Ecto neural progenitor cell (in vitro differentiated cells): ENCODE results near the gene ADD1.
"Not testable (repeated sequence)": the region's sequence is repeated elsewhere in the genome, so short reads cannot be mapped to it uniquely, and the experiment has no call there.

Source experiments
- DNase-seq: peaks from one replicate; pipeline ENCODE4 v3.0.0-alpha.2; 2018; ENCODE audit warnings: low spot score

Gene ADD1

GRCh38 chr4:2886161-2886560 is 42.5 kb downstream of the ADD1 start:
- DNase-seq, result no peak

DNA sequence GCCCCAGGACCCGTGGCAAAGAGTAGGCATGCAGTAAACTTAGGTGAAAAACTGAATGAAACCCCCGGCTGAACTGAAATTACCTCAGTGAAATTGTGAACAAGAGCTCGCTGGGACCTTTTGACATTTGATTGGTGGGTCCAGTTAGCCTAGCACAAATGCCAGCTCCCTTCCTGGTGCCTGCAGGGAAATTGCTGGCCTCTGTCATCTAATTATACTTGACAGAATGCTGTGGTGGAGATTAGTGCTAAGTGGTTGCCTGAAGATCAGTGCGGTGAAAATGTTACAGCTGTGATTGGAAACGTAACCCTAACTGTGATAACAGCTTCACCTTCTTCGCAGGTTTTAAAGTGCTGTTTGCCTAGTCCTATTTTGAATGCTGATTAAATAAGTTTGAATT is 43.0 kb downstream of the ADD1 start:
- DNase-seq, result no peak

DNA sequence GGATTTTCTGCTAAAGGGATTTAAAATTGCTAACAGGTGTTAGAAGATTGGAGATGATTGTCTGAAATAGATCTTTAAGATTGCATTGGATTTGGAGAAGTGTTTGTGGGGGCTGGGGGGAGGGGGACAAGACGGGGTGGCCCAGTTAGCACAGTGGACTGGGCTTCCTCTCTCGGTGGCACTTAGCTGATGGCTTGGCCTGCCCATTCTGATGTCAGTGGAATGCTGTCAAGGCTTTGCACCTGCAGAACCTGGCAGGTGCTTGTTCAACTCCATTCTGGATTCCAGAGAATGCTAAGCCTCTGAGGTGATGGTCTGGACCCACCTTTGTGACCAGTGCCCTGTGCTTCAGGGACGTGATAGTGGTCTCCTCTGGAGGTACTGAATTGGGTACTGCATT is 43.7 kb downstream of the ADD1 start:
- DNase-seq, result no peak

GRCh38 chr4:2888886-2889285 is 45.2 kb downstream of the ADD1 start:
- DNase-seq, result no peak

DNA sequence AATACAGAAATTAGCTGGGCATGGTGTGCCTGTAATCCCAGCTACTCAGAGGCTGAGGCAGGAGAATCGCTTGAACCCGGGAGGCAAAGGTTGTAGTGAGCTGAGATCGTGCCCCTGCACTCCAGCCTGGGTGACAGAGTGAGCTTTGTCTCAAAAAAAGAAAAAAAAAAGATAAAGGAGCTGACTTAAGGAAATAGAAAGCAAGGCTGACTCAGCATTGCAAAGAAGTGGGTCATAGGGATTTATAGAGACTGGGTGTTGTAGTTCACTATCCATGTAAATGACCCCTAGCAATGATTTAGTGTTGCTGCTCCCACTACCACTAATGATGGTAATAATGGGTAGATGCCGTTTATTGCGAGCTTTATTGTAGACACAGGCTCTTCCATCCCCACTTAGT is 47.6 kb downstream of the ADD1 start:
- DNase-seq, result no peak

- DNase-seq, result no peak
Observed at GRCh38 chr4:2893772-2894171, 50.1 kb downstream of the ADD1 start.

- DNase-seq, result no peak
Observed at GRCh38 chr4:2898001-2898400, 54.4 kb downstream of the ADD1 start.

GRCh38 chr4:2900741-2901140 is 57.1 kb downstream of the ADD1 start:
- DNase-seq, result no peak

GRCh38 chr4:2901186-2901585 is 57.5 kb downstream of the ADD1 start:
- no peak for DNase-seq

GRCh38 chr4:2902126-2902525 is 58.5 kb downstream of the ADD1 start:
- DNase-seq, result no peak

DNA sequence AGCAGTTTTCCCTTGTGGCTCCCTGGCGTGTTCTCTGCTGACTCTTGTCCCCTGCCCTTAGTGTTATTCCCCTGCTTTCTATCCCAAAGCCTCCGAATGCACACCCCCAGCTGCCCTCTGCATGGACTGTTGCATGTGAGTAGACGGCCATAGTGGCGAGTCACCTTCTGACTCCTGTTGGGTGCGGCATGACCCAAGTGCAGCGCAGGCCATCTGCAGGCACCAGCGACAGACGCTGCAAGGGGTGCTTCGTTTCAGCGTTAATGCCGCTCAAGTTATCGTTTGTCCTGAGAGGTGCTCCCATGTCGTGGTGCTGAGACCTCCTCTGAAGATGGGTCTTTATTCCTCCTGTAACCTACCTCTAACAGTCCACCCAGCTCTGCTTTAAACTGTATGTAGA is 61.9 kb downstream of the ADD1 start:
- DNase-seq, result no peak

- no peak for DNase-seq
Observed at GRCh38 chr4:2906218-2906617, 62.6 kb downstream of the ADD1 start.

GRCh38 chr4:2907226-2907625 is 63.6 kb downstream of the ADD1 start:
- DNase-seq, result no peak

DNA sequence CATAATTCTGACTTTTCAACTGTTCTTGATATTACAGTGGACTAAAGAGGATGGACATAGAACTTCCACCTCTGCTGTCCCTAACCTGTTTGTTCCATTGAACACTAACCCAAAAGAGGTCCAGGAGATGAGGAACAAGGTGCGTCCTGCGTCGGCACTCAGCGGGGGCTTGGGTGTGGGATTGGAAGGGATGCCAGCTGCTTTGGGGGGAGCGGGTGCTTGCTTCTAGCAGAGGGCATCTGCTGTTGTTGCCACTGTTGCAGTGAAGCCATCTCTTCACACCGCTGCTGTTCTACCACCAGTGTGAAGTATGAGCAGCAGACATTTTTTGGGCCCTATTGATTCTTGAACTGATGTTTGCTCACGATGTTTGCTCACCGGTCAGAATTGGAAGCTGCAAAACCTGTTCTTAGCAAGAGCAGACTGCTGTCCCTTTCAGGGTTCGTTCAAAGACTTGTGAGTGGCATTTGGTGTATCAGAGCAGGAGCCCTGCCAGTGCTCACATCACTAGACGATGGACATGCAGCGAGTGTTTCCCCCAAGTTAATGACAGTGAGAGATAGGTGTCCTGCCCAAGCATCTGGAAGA is 64.2 kb downstream of the ADD1 start:
- no peak for DNase-seq

GRCh38 chr4:2908686-2909085 is 65.0 kb downstream of the ADD1 start:
- DNase-seq, result no peak

GRCh38 chr4:2909583-2909982 is 65.9 kb downstream of the ADD1 start:
- DNase-seq, result no peak

DNA sequence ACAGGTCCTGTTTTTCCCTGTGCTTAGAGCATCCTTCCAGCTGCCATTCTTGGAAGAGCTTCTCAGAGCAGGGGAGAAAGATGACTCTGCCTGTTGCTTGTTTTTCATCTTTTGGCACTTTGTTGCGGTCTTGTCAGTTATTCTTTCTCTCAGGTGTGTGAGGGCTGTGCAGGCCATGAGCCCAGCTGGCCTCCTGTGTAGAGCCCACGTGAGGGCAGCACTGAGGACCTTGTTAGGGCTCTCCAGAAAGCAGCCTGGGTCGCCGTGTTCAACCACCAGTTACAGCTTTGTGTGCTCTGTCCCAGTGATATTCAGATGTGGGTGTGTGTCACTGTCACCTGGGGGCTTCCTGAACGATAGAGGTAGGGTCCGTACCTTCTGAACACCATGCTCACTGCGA is 66.8 kb downstream of the ADD1 start:
- DNase-seq, result no peak

DNA sequence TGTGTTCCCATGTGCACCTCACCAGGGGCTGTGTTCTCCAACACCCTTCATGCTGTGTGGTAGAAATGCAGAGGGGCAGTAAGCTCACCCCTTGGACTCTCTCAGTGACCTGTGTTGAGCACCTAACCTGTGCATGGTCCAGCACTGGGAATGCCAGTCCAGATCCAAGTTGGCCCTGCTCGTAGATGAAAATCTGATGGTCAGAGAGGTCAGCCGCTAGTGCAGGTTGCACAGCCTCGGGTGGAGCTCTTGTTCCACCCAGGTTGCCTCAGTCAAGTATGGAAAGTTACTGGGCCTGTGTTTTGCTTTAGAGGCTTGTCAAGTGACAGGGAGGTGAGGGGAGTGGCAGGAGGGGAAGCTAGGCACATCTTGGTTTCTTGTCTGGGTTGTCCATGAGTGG is 68.2 kb downstream of the ADD1 start:
- no peak for DNase-seq

DNA sequence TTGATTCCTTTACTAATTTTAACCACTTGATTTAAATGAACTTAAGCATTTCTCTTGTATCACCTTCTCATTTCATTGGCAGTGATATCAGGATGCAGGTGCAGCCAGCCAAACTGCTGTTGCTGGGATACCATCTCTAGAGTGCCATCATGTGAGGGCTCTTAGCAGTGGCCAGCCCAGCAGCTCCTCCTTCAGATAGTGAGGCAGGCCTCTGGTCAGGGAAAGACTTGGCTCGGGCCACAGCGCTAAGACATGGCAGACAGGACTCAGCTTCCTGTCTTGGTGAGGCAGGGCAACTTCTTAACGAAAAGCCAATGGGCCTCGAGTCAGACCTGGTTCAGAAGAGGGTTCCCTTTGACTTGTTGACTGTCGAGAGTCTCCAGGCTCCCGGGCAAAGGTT is 69.5 kb downstream of the ADD1 start:
- DNase-seq, result no peak

GRCh38 chr4:2914256-2915126 is 70.8 kb downstream of the ADD1 start:
- no peak for DNase-seq

- no peak for DNase-seq
Observed at GRCh38 chr4:2915789-2916188, 72.1 kb downstream of the ADD1 start.

DNA sequence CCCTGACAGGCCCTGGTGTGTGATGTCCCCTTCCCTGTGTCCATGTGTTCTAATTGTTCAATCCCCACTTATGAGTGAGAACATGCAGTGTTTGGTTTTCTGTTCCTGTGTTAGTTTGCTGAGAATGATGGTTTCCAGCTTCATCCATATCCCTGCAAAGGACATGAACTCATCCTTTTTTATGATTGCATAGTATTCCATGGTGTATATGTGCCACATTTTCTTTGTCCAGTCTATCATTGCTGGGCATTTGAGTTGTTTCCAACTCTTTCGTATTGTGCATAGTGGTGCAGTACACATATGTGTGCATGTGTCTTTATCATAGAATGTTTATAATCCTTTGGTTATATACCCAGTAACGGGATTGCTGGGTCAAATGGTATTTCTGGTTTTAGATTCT is 73.1 kb downstream of the ADD1 start:
- not testable (repeated sequence) for DNase-seq

- DNase-seq, result not testable (repeated sequence)
Observed at GRCh38 chr4:2918300-2918699, 74.7 kb downstream of the ADD1 start.

GRCh38 chr4:2918714-2919113 is 75.1 kb downstream of the ADD1 start:
- DNase-seq, result not testable (repeated sequence)
